Effector memory CD4-positive, alpha-beta T cell (primary cell): ENCODE results near the gene ZFYVE26.

Experiments
- DNase-seq, 3 donors: peaks; one replicate each; pipeline ENCODE4 v3.0.0-alpha.2; 2020
- H3K27ac ChIP-seq: 2 replicates; pipeline ENCODE4 v1.7.0; 2013; ENCODE audit warnings: mild to moderate bottlenecking, low read length, moderate library complexity; ENCODE audit not compliant: insufficient read depth, poor library complexity, severe bottlenecking
- H3K27me3 ChIP-seq: replicated peaks from 2 replicates; pipeline ENCODE4 v1.7.0; 2013; ENCODE audit warnings: mild to moderate bottlenecking, low read length; ENCODE audit not compliant: insufficient read depth, control insufficient read depth, poor library complexity, severe bottlenecking
- H3K36me3 ChIP-seq: 2 replicates; pipeline ENCODE4 v1.7.0; 2013; ENCODE audit warnings: mild to moderate bottlenecking, low read length, moderate library complexity; ENCODE audit not compliant: control insufficient read depth, insufficient read depth
- H3K4me1 ChIP-seq: 2 replicates; pipeline ENCODE4 v1.7.0; 2013; ENCODE audit warnings: low read length, mild to moderate bottlenecking; ENCODE audit not compliant: control insufficient read depth, insufficient read depth, poor library complexity, severe bottlenecking
- H3K4me3 ChIP-seq: 2 replicates; pipeline ENCODE4 v1.7.0; 2013; ENCODE audit warnings: low read length, low read depth, mild to moderate bottlenecking; ENCODE audit not compliant: insufficient read depth, poor library complexity, severe bottlenecking
- H3K9me3 ChIP-seq: 2 replicates; pipeline ENCODE4 v1.7.0; 2013; ENCODE audit warnings: mild to moderate bottlenecking, low read length, moderate library complexity; ENCODE audit not compliant: control insufficient read depth

ZFYVE26 gene

GRCh38 chr14:67735336-67736147, 80.8 kb downstream of the ZFYVE26 start:
- DNase-seq: no peak
- Histone ChIP-seq H3K36me3 (no peaks in the 10 kb centered on the region), H3K27ac (no peak overlapping the region), H3K4me1 (no peaks in the 10 kb centered on the region), H3K27me3 (no peaks in the 10 kb centered on the region), H3K4me3 (no peak overlapping the region), H3K9me3 (no peaks in the 10 kb centered on the region)

GRCh38 chr14:67734675-67735074, 81.7 kb downstream of the ZFYVE26 start:
- H3K9me3 ChIP-seq: no peaks in the 10 kb centered on the region
- no peaks in the 10 kb centered on the region for H3K4me1 ChIP-seq
- no peak overlapping the region for H3K27ac ChIP-seq
- no peaks in the 10 kb centered on the region for H3K27me3 ChIP-seq
- no peak overlapping the region for H3K4me3 ChIP-seq
- no peaks in the 10 kb centered on the region for H3K36me3 ChIP-seq
- no peak for DNase-seq

GRCh38 chr14:67733616-67734015, 82.8 kb downstream of the ZFYVE26 start:
- DNase-seq: no peak

DNA sequence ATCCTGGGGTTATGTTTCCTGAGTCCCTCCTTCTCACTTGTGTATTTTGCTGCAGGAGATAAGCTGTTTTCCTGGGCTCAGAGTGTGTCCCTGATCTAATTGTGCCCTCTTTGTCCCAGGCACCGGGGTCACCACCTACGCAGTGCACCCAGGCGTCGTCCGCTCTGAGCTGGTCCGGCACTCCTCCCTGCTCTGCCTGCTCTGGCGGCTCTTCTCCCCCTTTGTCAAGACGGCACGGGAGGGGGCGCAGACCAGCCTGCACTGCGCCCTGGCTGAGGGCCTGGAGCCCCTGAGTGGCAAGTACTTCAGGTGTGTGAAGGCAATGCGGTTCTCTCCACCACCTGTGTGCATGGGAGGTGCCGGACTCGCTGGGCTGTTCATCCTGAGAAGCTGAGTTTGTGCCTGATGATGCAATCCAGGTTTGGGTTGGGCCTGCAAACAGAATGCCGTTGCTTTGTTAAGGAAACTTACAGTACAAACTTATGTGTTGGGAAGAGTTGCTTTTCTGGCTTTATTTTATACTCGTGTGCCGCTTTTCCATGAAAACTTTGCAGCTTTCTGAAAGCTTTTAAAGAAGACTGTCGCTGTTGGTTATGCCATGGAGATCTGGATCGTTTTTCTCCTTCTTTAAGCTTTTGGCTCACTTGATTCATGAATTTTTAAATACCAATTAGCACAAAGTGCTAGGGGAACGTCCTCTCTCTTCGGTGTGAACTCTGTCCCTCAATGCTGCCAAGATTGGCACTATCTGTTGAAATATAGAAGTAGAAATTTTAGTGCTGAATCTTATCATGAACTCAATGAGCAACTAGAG, 87.1 kb downstream of the ZFYVE26 start:
- Histone ChIP-seq H3K4me1 (no peaks in the 10 kb centered on the region), H3K36me3 (no peaks in the 10 kb centered on the region), H3K27ac (no peak overlapping the region), H3K27me3 (no peaks in the 10 kb centered on the region), H3K4me3 (no peak overlapping the region), H3K9me3 (no peaks in the 10 kb centered on the region)
- no peak for DNase-seq

More at GRCh38 chr14:67733616-67734015, 82.8 kb downstream of the ZFYVE26 start:
- no peaks in the 10 kb centered on the region for H3K4me1 ChIP-seq
- H3K36me3 ChIP-seq: no peaks in the 10 kb centered on the region
- H3K27ac ChIP-seq: no peak overlapping the region
- H3K27me3 ChIP-seq: no peaks in the 10 kb centered on the region
- H3K9me3 ChIP-seq: no peaks in the 10 kb centered on the region
- H3K4me3 ChIP-seq: no peak overlapping the region

- Histone ChIP-seq H3K4me1 (no peaks in the 10 kb centered on the region), H3K27ac (no peak overlapping the region), H3K9me3 (no peaks in the 10 kb centered on the region), H3K27me3 (no peaks in the 10 kb centered on the region), H3K36me3 (no peaks in the 10 kb centered on the region), H3K4me3 (no peak overlapping the region)
- no peak for DNase-seq
These were observed 88.1 kb downstream of the ZFYVE26 start for GRCh38 chr14:67728258-67728657.

DNA sequence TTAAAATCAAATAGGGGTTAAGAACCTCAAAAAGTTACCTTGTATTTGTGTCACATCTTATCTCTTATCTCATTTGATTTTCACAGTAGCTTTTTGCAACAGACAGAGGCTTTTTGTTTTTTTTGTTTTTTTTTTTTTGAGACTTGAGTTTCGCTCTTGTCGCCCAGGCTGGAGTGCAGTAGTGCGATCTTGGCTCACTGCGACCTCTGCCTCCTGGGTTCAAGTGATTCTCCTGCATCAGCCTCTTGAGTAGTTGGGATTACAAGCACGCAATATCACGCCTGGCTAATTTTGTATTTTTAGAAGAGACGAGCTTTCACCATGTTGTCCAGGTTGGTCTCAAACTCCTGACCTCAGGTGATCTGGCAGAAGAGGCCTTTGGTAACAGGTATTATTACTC, 89.0 kb downstream of the ZFYVE26 start:
- no peak overlapping the region for H3K27ac ChIP-seq
- no peaks in the 10 kb centered on the region for H3K27me3 ChIP-seq
- H3K4me3 ChIP-seq: no peak overlapping the region
- no peaks in the 10 kb centered on the region for H3K36me3 ChIP-seq
- no peaks in the 10 kb centered on the region for H3K9me3 ChIP-seq
- H3K4me1 ChIP-seq: no peaks in the 10 kb centered on the region
- DNase-seq: no peak

DNA sequence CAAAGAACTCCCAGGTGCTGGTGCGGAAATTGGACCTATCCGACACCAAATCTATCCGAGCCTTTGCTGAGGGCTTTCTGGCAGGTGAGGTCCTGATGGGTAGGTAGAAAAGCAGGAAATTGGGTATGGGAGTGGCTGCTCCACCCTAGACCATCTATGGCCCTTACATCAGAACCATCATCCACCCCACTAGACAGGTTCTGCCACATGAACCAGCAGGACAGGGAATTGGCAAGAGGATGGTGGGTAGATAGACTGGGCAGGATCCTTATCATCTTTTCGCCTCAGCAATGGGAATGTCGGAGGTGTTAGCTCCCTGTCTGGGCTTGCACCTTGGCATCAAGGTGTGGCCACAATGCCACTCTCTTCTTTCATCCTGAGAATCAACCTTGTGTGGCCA, 91.2 kb downstream of the ZFYVE26 start:
- H3K9me3 ChIP-seq: no peaks in the 10 kb centered on the region
- no peak overlapping the region for H3K27ac ChIP-seq
- DNase-seq: no peak
- no peaks in the 10 kb centered on the region for H3K27me3 ChIP-seq
- no peaks in the 10 kb centered on the region for H3K4me1 ChIP-seq
- no peaks in the 10 kb centered on the region for H3K36me3 ChIP-seq
- H3K4me3 ChIP-seq: no peak overlapping the region

DNA sequence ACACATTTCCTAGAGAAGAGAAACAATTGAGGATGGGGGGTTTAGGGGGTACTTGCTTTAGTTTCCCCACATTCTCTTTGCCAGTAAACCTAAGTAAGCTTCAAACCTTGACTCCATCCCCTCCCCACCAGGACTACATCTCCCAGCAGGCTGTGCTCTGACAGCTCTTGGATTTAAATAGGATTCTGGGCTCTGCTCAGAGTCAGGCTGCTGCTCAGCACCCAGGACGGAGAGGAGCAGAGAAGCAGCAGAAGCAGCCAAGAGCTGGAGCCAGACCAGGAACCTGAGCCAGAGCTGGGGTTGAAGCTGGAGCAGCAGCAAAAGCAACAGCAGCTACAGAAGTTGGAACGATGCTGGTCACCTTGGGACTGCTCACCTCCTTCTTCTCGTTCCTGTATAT, 94.1 kb downstream of the ZFYVE26 start:
- Histone ChIP-seq H3K27ac (no peak overlapping the region), H3K9me3 (no peaks in the 10 kb centered on the region), H3K27me3 (no peaks in the 10 kb centered on the region), H3K4me1 (no peaks in the 10 kb centered on the region), H3K36me3 (no peaks in the 10 kb centered on the region), H3K4me3 (no peak overlapping the region)
- no peak for DNase-seq

- no peak for DNase-seq
- Histone ChIP-seq H3K27me3 (no peaks in the 10 kb centered on the region), H3K9me3 (no peaks in the 10 kb centered on the region), H3K4me3 (no peak overlapping the region), H3K4me1 (no peaks in the 10 kb centered on the region), H3K27ac (no peak overlapping the region), H3K36me3 (no peaks in the 10 kb centered on the region)
These were observed 94.5 kb downstream of the ZFYVE26 start for GRCh38 chr14:67721875-67722274.

- no peak for DNase-seq
- Histone ChIP-seq H3K36me3 (no peaks in the 10 kb centered on the region), H3K27me3 (no peaks in the 10 kb centered on the region), H3K4me1 (no peaks in the 10 kb centered on the region), H3K9me3 (no peaks in the 10 kb centered on the region), H3K27ac (no peak overlapping the region), H3K4me3 (no peak overlapping the region)
These were observed 96.5 kb downstream of the ZFYVE26 start for GRCh38 chr14:67719866-67720265.
